ENCODE measurements around the gene PATJ. TPM values are rescaled to one million over a fixed set of nuclear protein-coding genes. Genes with fewer than 3 reads are reported as not detected.

The PATJ gene
- total RNA-seq, 1 experiment from 2014 or later: 28.7 TPM

- ChIA-PET CTCF (interaction anchor here (0.6 kb wide), 1 partner anchor 22 kb away, joined by 9 read pairs; no protein-coding TSS in a partner anchor), POLR2A (ENCODE audit: unreplicated experiment) (no interaction called here)
- no peak for ATAC-seq
- Histone ChIP-seq H3F3A (ENCODE audit: low read length, unreplicated experiment) (no peaks in the 10 kb centered on the region), H3K9me3 (ENCODE audit: low read length) (no peaks in the 10 kb centered on the region), H3K36me3 (ENCODE audit: low read depth, low read length) (peaks cover 9% of the 10 kb centered on the region; the same call in 1 of the 2 replicates), H3K79me2 (ENCODE audit: low read length) (no peaks in the 10 kb centered on the region), H3K4me2 (ENCODE audit: low read length) (no peak overlapping the region), H3K27ac (ENCODE audit: low read length) (no peak overlapping the region), H4K20me1 (ENCODE audit: low read length) (no peaks in the 10 kb centered on the region), H3K4me1 (ENCODE audit: insufficient read depth, low read length) (peaks cover 19% of the 10 kb centered on the region), H2AFZ (ENCODE audit: low read length) (no peak overlapping the region), H3K27me3 (ENCODE audit: low read length) (no peaks in the 10 kb centered on the region), H3K9ac (ENCODE audit: low read length) (no peak overlapping the region), H3K4me3 (ENCODE audit: low read length) (no peak overlapping the region), H3K9me2 (replicated peaks; ENCODE audit: low read length) (no peaks in the 10 kb centered on the region)
- no peak for DNase-seq
- TF ChIP-seq EZH2 (IDR thresholded peaks at IDR 0.05; ENCODE audit: low read length, unreplicated experiment) (no peak), EZH2phosphoT487 (IDR thresholded peaks at IDR 0.05; ENCODE audit: borderline replicate concordance, low read length) (no peak), CTCF (conservative IDR thresholded peaks at IDR 0.05; ENCODE audit: low read depth, low read length) (no peak)
- BruUV-seq (replicated peaks): no TSS peak
- intact Hi-C loops (cut with micrococcal nuclease): no loop called here
Observed at GRCh38 chr1:61930116-61930645, 187.9 kb downstream of the PATJ start.

- ChIA-PET POLR2A (ENCODE audit: unreplicated experiment) (no interaction called here), CTCF (no interaction called here)
- H3K9me2 ChIP-seq (replicated peaks; ENCODE audit: low read length): no peaks in the 10 kb centered on the region
- DNase-seq: no peak
- no peaks in the 10 kb centered on the region for H4K20me1 ChIP-seq (ENCODE audit: low read length)
- H3K9me3 ChIP-seq (ENCODE audit: low read length): no peaks in the 10 kb centered on the region
- H3K79me2 ChIP-seq (ENCODE audit: low read length): no peaks in the 10 kb centered on the region
- H3K27me3 ChIP-seq (ENCODE audit: low read length): no peaks in the 10 kb centered on the region
- no peak overlapping the region for H3K27ac ChIP-seq (ENCODE audit: low read length)
- no peak overlapping the region for H3K9ac ChIP-seq (ENCODE audit: low read length)
- peaks cover 9% of the 10 kb centered on the region; the same call in 1 of the 2 replicates for H3K36me3 ChIP-seq (ENCODE audit: low read depth, low read length)
- H3K4me2 ChIP-seq (ENCODE audit: low read length): no peak overlapping the region
- H3K4me3 ChIP-seq (ENCODE audit: low read length): no peak overlapping the region
- peaks cover 3% of the 10 kb centered on the region; the same call in 1 of the 2 replicates for H3K4me1 ChIP-seq (ENCODE audit: insufficient read depth, low read length)
- ATAC-seq: no peak
- no TSS peak for BruUV-seq (replicated peaks)
- no peak overlapping the region for H2AFZ ChIP-seq (ENCODE audit: low read length)
- intact Hi-C loops (cut with micrococcal nuclease): no loop called here
- H3F3A ChIP-seq (ENCODE audit: low read length, unreplicated experiment): no peaks in the 10 kb centered on the region
- TF ChIP-seq EZH2 (IDR thresholded peaks at IDR 0.05; ENCODE audit: low read length, unreplicated experiment): no peak
- no peak for TF ChIP-seq EZH2phosphoT487 (IDR thresholded peaks at IDR 0.05; ENCODE audit: borderline replicate concordance, low read length)
- TF ChIP-seq CTCF (conservative IDR thresholded peaks at IDR 0.05; ENCODE audit: low read depth, low read length): no peak
Observed at GRCh38 chr1:61931587-61932279, 189.5 kb downstream of the PATJ start.

- no peaks in the 10 kb centered on the region for H3K36me3 ChIP-seq (ENCODE audit: low read depth, low read length)
- H3K27ac ChIP-seq (ENCODE audit: low read length): no peak overlapping the region
- no peak overlapping the region for H3K4me2 ChIP-seq (ENCODE audit: low read length)
- ChIA-PET CTCF (interaction anchor here (0.6 kb wide), 1 partner anchor 499 kb away, joined by 3 read pairs; no protein-coding TSS in a partner anchor), POLR2A (ENCODE audit: unreplicated experiment) (no interaction called here)
- no peaks in the 10 kb centered on the region for H3K9me3 ChIP-seq (ENCODE audit: low read length)
- no peak overlapping the region for H3K4me3 ChIP-seq (ENCODE audit: low read length)
- H3K9ac ChIP-seq (ENCODE audit: low read length): no peak overlapping the region
- no peaks in the 10 kb centered on the region for H3K9me2 ChIP-seq (replicated peaks; ENCODE audit: low read length)
- ATAC-seq (no peak), DNase-seq (no peak)
- intact Hi-C loops (cut with micrococcal nuclease): no loop called here
- BruUV-seq (replicated peaks): no TSS peak
- no peaks in the 10 kb centered on the region for H3F3A ChIP-seq (ENCODE audit: low read length, unreplicated experiment)
- H3K79me2 ChIP-seq (ENCODE audit: low read length): no peaks in the 10 kb centered on the region
- no peak overlapping the region for H2AFZ ChIP-seq (ENCODE audit: low read length)
- no peaks in the 10 kb centered on the region for H3K4me1 ChIP-seq (ENCODE audit: insufficient read depth, low read length)
- H3K27me3 ChIP-seq (ENCODE audit: low read length): no peaks in the 10 kb centered on the region
- H4K20me1 ChIP-seq (ENCODE audit: low read length): no peaks in the 10 kb centered on the region
- no peak for TF ChIP-seq CTCF (conservative IDR thresholded peaks at IDR 0.05; ENCODE audit: low read depth, low read length)
- no peak for TF ChIP-seq EZH2 (IDR thresholded peaks at IDR 0.05; ENCODE audit: low read length, unreplicated experiment)
- TF ChIP-seq EZH2phosphoT487 (IDR thresholded peaks at IDR 0.05; ENCODE audit: borderline replicate concordance, low read length): no peak
Observed at GRCh38 chr1:61935516-61935915, 193.2 kb downstream of the PATJ start.
